GM13976 (cell line): ENCODE data around the gene RABAC1.

Experiments used
- DNase-seq: peaks from one replicate; pipeline ENCODE4 v3.0.0; 2012; ENCODE audit warnings: low spot score
- CTCF ChIP-seq: IDR thresholded peaks from 2 replicates; pipeline ENCODE4 v1.5.1; 2012; ENCODE audit warnings: borderline replicate concordance, mild to moderate bottlenecking; ENCODE audit not compliant: insufficient read depth; ENCODE audit errors: extremely low read depth, missing control alignments, control extremely low read depth
- in situ Hi-C: fragments of 300-500 bp; cut with MboI; formaldehyde crosslinking; loops from one replicate; pipeline ENCODE4 v1.12.0; 2022; ENCODE audit warnings: low sequenced_read_pairs, mixed read lengths, inconsistent platforms; ENCODE audit not compliant: unreplicated experiment

The RABAC1 gene

GRCh38 chr19:41928221-41928683, 30.9 kb downstream of the RABAC1 start, which contains the start of gene ERFL:
ERFL (minus strand) TSS chr19:41928449; CDS start chr19:41912919, 15,530 bp downstream.
- no peak for TF ChIP-seq CTCF
- peak; percentile 68 for DNase-seq
- in situ Hi-C loops, result no loop called here

GRCh38 chr19:41927497-41928192, 31.5 kb downstream of the RABAC1 start:
- in situ Hi-C loops, result no loop called here
- no peak for TF ChIP-seq CTCF
- no peak for DNase-seq

- in situ Hi-C loops, result no loop called here
- no peak for TF ChIP-seq CTCF
- DNase-seq, result no peak
Measured at GRCh38 chr19:41926763-41927496, 32.2 kb downstream of the RABAC1 start.

GRCh38 chr19:41926028-41926762, 32.9 kb downstream of the RABAC1 start:
- in situ Hi-C loops, result no loop called here
- no peak for TF ChIP-seq CTCF
- no peak for DNase-seq

GRCh38 chr19:41925208-41926003, 33.7 kb downstream of the RABAC1 start:
- no peak for DNase-seq
- TF ChIP-seq CTCF, result no peak
- in situ Hi-C loops, result no loop called here
